OCI-LY3 (cell line): ENCODE measurements around the gene OXT.

Experiments used
- EZH2phosphoT487 ChIP-seq: fragments of 200-600 bp; shearing (Covaris generic); IDR thresholded peaks from 2 replicates; pipeline ENCODE4 v1.6.1; 2018; ENCODE audit warnings: antibody characterized with exemption, mixed run types, low read depth
- TF ChIP-seq, protein P1 (sequence below): fragments of 200-600, 300-600 bp; sonication (generic); IDR thresholded peaks from 2 replicates; pipeline ENCODE4 v1.5.1; 2014; ENCODE audit warnings: antibody characterized with exemption, low read length, low read depth

DNA sequence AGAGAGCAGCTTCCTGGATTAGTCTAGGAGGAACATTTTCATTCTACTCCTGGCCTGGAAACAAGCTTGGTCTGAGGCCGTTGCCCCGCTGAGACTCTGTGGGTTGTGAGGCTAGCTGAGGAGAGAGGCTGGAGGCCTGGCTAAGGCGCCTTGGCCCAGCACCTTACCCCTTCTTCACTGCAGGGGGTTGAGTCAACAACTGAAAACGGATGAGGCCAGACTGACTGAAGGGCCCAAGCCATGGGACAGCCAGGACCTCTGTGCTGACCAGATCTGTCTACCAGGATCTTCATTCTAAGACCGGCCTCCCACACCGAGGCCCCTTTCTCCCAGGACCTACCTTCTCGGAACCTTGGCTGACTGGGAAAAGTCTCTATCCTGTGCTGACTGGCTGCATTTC is 16.6 kb downstream of the OXT start:
- TF ChIP-seq, protein P1, sequence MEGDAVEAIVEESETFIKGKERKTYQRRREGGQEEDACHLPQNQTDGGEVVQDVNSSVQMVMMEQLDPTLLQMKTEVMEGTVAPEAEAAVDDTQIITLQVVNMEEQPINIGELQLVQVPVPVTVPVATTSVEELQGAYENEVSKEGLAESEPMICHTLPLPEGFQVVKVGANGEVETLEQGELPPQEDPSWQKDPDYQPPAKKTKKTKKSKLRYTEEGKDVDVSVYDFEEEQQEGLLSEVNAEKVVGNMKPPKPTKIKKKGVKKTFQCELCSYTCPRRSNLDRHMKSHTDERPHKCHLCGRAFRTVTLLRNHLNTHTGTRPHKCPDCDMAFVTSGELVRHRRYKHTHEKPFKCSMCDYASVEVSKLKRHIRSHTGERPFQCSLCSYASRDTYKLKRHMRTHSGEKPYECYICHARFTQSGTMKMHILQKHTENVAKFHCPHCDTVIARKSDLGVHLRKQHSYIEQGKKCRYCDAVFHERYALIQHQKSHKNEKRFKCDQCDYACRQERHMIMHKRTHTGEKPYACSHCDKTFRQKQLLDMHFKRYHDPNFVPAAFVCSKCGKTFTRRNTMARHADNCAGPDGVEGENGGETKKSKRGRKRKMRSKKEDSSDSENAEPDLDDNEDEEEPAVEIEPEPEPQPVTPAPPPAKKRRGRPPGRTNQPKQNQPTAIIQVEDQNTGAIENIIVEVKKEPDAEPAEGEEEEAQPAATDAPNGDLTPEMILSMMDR, result no peak
- no peak for TF ChIP-seq EZH2phosphoT487
